ENCODE results near the gene TMEM198.
A peak's percentile ranks its signal among the peaks of the same experiment; 100 is the strongest.

Gene TMEM198

DNA sequence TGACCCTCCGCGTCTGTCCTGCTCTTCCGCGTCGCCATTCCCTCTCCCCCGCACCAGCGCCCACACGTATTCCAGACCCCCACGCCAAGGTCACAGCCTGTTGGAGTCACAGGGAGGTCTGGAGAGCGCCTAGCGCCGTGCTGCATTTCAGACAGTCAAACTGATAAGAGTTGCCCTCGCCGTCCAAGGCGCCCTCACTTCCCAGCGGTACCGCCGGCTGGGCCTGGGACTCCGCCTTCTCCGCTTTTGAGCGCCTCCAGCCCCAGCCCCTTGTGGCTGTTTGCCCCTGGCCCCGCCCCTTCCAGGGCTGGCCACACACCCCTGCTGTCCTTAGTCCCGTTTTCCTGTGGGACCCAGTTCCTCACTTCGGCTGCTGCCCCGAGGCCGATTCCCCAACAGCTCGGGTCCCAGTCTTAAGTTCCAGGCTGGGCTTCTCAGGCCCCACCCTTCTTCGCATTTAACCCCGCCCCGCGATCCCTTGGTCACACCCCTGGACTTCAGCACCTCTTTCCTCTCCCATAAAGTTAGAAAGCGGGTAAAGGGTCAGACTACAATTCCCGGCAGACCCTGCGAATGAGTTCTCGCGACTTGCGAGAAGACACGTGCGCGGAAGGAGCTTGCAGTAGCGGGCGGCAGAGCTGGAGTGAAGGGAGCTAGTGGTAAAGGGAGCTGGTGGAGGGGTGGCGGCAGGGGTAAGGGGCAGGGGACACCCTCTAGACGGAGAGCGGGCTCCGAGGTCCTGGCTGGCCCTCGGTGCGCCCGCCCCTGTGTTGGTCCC lies 45.4 kb upstream of the TMEM198 start, which contains the start of gene GMPPA:
Gene GMPPA (plus strand): TSS at position 612 of the 778 bp plus-strand sequence. CDS start 1,085 bp downstream, outside the sequence.
- no peak for TF ChIP-seq ZFX (IDR thresholded peaks at IDR 0.05)
- TF ChIP-seq, protein P1, sequence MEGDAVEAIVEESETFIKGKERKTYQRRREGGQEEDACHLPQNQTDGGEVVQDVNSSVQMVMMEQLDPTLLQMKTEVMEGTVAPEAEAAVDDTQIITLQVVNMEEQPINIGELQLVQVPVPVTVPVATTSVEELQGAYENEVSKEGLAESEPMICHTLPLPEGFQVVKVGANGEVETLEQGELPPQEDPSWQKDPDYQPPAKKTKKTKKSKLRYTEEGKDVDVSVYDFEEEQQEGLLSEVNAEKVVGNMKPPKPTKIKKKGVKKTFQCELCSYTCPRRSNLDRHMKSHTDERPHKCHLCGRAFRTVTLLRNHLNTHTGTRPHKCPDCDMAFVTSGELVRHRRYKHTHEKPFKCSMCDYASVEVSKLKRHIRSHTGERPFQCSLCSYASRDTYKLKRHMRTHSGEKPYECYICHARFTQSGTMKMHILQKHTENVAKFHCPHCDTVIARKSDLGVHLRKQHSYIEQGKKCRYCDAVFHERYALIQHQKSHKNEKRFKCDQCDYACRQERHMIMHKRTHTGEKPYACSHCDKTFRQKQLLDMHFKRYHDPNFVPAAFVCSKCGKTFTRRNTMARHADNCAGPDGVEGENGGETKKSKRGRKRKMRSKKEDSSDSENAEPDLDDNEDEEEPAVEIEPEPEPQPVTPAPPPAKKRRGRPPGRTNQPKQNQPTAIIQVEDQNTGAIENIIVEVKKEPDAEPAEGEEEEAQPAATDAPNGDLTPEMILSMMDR (conservative IDR thresholded peaks at IDR 0.05): no peak
- H3K27ac ChIP-seq: peak within 1 kb of the TSS; percentile 78

- H3K27ac ChIP-seq: peak overlapping the region; percentile 78
- TF ChIP-seq, protein P1 (conservative IDR thresholded peaks at IDR 0.05): no peak
- TF ChIP-seq ZFX (IDR thresholded peaks at IDR 0.05): no peak
These were observed 44.8 kb upstream of the TMEM198 start for GRCh38 chr2:219499058-219499307.

- no peak overlapping the region; the same call in 1 of the 2 replicates for H3K27ac ChIP-seq
- TF ChIP-seq ZFX (IDR thresholded peaks at IDR 0.05): no peak
- TF ChIP-seq, protein P1 (conservative IDR thresholded peaks at IDR 0.05): no peak
These were observed 44.3 kb upstream of the TMEM198 start for GRCh38 chr2:219499555-219499954.

- no peak overlapping the region for H3K27ac ChIP-seq
- TF ChIP-seq, protein P1 (conservative IDR thresholded peaks at IDR 0.05): no peak; the same call in 1 of the 2 replicates
These were observed 43.7 kb upstream of the TMEM198 start for GRCh38 chr2:219500135-219500534.

GRCh38 chr2:219501849-219502248 lies 42.0 kb upstream of the TMEM198 start:
- TF ChIP-seq, protein P1 (conservative IDR thresholded peaks at IDR 0.05): no peak
- no peak for TF ChIP-seq ZFX (IDR thresholded peaks at IDR 0.05)
- H3K27ac ChIP-seq: no peak overlapping the region

GRCh38 chr2:219502618-219503017 lies 41.2 kb upstream of the TMEM198 start:
- no peak overlapping the region for H3K27ac ChIP-seq
- TF ChIP-seq ZFX (IDR thresholded peaks at IDR 0.05): no peak
- TF ChIP-seq, protein P1 (conservative IDR thresholded peaks at IDR 0.05): no peak

DNA sequence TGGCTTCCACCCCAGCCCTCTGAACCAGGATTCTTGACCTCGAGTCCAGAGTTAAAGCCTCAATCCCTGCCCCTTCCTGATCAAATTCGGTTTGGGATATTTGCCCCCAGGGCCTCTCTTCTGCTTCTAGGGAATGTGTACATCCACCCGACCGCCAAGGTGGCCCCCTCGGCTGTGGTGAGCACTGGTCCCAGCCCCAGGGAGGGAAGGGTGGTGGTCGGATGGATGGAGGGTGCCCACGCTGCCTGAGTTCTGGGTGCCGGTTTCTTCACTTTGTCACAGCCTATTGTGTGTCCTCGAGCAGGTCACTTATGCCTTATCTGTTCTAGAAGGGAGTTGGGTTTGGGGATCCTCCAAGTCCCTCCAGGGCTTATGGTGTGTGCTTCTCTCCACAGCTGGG lies 38.2 kb upstream of the TMEM198 start:
- TF ChIP-seq, protein P1 (conservative IDR thresholded peaks at IDR 0.05): no peak
- TF ChIP-seq ZFX (IDR thresholded peaks at IDR 0.05): no peak
- H3K27ac ChIP-seq: no peak overlapping the region

Data from C4-2B (cell line).